Natural killer cell (primary cell): Measurements from ENCODE around the gene NRP1. TPM values are rescaled to one million over a fixed set of nuclear protein-coding genes. Genes with fewer than 3 reads are reported as not detected.
A peak's percentile ranks its signal among the peaks of the same experiment; 100 is the strongest.

Experiments
- ATAC-seq, 3 donors: fragments of 150-1000 bp in 2 of 3; fragments of 200-7000 bp in 1 of 3; cut with Tn5 transposase; 1 replicate in 1 of 3; 2 replicates in 2 of 3; pipeline ENCODE4 v1.10.0; 2021; ENCODE audit warnings: mild to moderate bottlenecking in 2 of 3, moderate library complexity in 2 of 3
- DNase-seq, 2 donors: peaks; one replicate each; pipeline versions ENCODE4 v3.0.0 to v3.0.0-alpha.2; 2013 to 2021; ENCODE audit warnings: mixed read lengths in 1 of 2
- H3K27ac ChIP-seq: one replicate; pipeline ENCODE4 v1.5.1; 2013; ENCODE audit warnings: mild to moderate bottlenecking, low read length
- H3K27me3 ChIP-seq: one replicate; pipeline ENCODE4 v1.6.1; 2013; ENCODE audit warnings: low read length; ENCODE audit not compliant: control insufficient read depth, insufficient read depth
- H3K36me3 ChIP-seq: one replicate; pipeline ENCODE4 v1.6.1; 2013; ENCODE audit warnings: low read length; ENCODE audit not compliant: control insufficient read depth, insufficient read depth
- H3K4me1 ChIP-seq: one replicate; pipeline ENCODE4 v1.6.1; 2013; ENCODE audit warnings: low read length; ENCODE audit not compliant: control insufficient read depth, insufficient read depth
- H3K4me3 ChIP-seq: one replicate; pipeline ENCODE4 v1.5.1; 2013; ENCODE audit warnings: low read length
- H3K9me3 ChIP-seq: one replicate; pipeline ENCODE4 v1.6.1; 2013; ENCODE audit warnings: low read length; ENCODE audit not compliant: control insufficient read depth, insufficient read depth
- H3K27ac Mint-ChIP-seq, 2 donors: one replicate each; pipeline ENCODE4 v1.8.0; 2022; ENCODE audit warnings: mild to moderate bottlenecking in 2 of 2, mixed read lengths in 2 of 2, moderate library complexity in 1 of 2
- H3K27me3 Mint-ChIP-seq, 2 donors: one replicate each; pipeline ENCODE4 v1.8.0; 2022; ENCODE audit warnings: low read depth in 2 of 2, mixed read lengths in 2 of 2
- H3K36me3 Mint-ChIP-seq: one replicate; pipeline ENCODE4 v1.8.0; 2022; ENCODE audit warnings: mixed read lengths
- H3K4me1 Mint-ChIP-seq, 2 donors: one replicate each; pipeline ENCODE4 v1.8.0; 2022; ENCODE audit warnings: mixed read lengths in 2 of 2
- H3K4me3 Mint-ChIP-seq: one replicate; pipeline ENCODE4 v1.8.0; 2022; ENCODE audit warnings: mild to moderate bottlenecking, moderate library complexity, mixed read lengths
- H3K9me3 Mint-ChIP-seq, 2 donors: one replicate each; pipeline ENCODE4 v1.8.0; 2022; ENCODE audit warnings: mixed read lengths in 2 of 2
- WGBS: methylation state at CpG from one replicate; pipeline ENCODE4 v1.1.7; 2013; ENCODE audit warnings: missing lambda C conversion rate; ENCODE audit not compliant: insufficient coverage; 5-methylcytosine and 5-hydroxymethylcytosine counted together
- intact Hi-C: fragments of 100-400 bp; cut with micrococcal nuclease; formaldehyde crosslinking; loops from one replicate; pipeline ENCODE4 v1.14.2; 2022
- total RNA-seq, 4 donors: library from RNA; stranded (reverse); fragments of 120-200 nt in 1 of 4; gene quantifications; one replicate each; pipeline versions ENCODE4 v1.2.3 to v1.2.4, GENCODE V29; 2013 to 2022
- TF ChIP-seq, protein P1 (sequence below): fragments of 200-600 bp; IDR thresholded peaks from one replicate; pipeline ENCODE4 v1.8.0; 2022; ENCODE audit warnings: antibody characterized with exemption

Gene NRP1
- total RNA-seq, 3 donors from 2014 or later (not counting 1 experiment from before 2014, with no cell fraction given): 0.16 to 1.5 TPM; not detected in 1

DNA sequence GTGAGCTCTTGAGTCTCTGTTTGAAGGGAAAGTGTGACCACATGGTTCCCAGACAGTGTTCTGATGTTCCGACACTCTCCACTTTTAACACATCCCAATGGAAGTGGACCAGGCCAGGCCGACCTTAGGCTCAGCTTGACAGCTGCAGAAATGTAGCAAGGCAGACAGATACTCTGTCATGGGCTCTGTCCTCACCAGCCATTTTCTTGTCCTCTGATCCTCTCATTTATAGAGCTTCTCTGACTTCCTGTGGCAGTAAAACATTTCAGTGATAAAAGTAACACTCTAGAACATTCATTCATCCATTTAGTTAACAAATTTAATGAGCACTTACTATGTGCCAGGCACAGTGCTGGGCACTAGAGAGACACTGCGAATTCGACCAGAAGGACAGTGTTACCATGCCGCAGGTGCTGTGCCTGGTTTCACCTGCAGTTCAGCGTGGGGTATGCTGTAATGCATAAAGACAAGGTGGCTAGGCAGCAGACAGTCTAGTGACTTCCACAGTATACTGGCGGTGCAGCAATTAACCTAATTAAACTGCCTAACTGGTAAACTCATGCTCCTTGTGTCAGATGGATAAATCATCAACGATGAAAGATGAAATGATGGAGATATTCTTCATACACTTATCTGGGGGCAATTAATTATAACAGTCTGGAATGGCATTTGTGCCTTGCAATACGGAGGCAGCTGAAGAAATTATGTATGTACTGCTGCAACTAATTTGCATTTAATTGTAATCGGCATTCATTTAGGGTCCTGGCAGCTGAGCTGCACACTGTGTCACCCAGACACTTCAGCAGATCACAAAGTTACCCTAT, 188.1 kb downstream of the NRP1 start:
- intact Hi-C loops: no loop called here
- TF ChIP-seq, protein P1, sequence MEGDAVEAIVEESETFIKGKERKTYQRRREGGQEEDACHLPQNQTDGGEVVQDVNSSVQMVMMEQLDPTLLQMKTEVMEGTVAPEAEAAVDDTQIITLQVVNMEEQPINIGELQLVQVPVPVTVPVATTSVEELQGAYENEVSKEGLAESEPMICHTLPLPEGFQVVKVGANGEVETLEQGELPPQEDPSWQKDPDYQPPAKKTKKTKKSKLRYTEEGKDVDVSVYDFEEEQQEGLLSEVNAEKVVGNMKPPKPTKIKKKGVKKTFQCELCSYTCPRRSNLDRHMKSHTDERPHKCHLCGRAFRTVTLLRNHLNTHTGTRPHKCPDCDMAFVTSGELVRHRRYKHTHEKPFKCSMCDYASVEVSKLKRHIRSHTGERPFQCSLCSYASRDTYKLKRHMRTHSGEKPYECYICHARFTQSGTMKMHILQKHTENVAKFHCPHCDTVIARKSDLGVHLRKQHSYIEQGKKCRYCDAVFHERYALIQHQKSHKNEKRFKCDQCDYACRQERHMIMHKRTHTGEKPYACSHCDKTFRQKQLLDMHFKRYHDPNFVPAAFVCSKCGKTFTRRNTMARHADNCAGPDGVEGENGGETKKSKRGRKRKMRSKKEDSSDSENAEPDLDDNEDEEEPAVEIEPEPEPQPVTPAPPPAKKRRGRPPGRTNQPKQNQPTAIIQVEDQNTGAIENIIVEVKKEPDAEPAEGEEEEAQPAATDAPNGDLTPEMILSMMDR: no peak
- peaks cover 37% of the 10 kb centered on the region for H3K4me1 ChIP-seq
- no peaks in the 10 kb centered on the region for H3K9me3 Mint-ChIP-seq
- H3K4me3 Mint-ChIP-seq: no peak overlapping the region
- H3K36me3 ChIP-seq: no peaks in the 10 kb centered on the region
- H3K9me3 ChIP-seq: no peaks in the 10 kb centered on the region
- DNase-seq (no peak), ATAC-seq (no peak)
- H3K4me3 ChIP-seq: no peak overlapping the region
- H3K27me3 Mint-ChIP-seq: peaks cover 0 to 2% of the 10 kb centered on the region in 2 donors
- H3K36me3 Mint-ChIP-seq: no peaks in the 10 kb centered on the region
- WGBS: 95% methylated on average over 9 of the region's 10 CpGs
- H3K27ac Mint-ChIP-seq: no peak overlapping the region
- no peak overlapping the region for H3K27ac ChIP-seq
- peaks cover 13 to 38% of the 10 kb centered on the region in 2 donors for H3K4me1 Mint-ChIP-seq
- no peaks in the 10 kb centered on the region for H3K27me3 ChIP-seq

DNA sequence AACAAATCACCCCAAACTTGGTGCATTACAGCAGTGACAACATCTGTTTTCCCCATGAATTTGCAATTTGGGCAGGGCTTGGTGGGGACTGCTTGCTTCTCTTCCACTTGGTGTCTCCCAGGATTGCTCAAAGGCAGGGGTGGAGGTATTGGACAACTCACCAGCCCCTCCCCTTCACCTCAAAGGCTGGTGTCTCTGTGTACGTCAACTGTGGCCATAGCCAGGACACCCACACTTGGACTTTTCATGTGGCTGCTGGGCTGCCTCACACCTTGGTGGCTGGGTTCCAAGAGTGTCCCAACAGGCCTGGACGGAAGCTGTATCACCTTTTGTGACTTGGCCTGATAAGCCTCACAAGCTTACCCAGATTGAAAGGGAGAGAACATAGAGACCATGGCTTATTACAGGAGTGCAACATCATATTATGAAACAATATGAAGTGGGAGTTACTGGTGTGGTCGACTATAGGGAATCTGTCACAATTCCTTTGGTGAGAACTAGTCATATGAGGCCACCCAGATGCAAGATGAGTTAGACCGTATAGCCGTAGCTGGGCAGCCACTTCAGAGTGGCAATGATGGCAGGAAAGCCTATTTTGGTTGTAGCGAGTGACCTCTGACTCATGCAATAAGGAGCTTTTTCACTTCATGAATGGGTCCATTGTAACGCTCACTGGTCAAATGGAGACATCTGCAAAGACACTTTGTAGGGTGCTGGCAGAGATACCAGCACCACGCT, 188.8 kb downstream of the NRP1 start:
- Mint-ChIP-seq H3K27me3 (peaks cover 0 to 2% of the 10 kb centered on the region in 2 donors), H3K9me3 (no peaks in the 10 kb centered on the region), H3K4me1 (peaks cover 14 to 32% of the 10 kb centered on the region in 2 donors), H3K4me3 (no peak overlapping the region), H3K27ac (no peak overlapping the region), H3K36me3 (no peaks in the 10 kb centered on the region)
- intact Hi-C loops: no loop called here
- H3K4me3 ChIP-seq: no peak overlapping the region
- no peaks in the 10 kb centered on the region for H3K36me3 ChIP-seq
- H3K4me1 ChIP-seq: peaks cover 36% of the 10 kb centered on the region
- ATAC-seq: peak in 2 of 3 donors; percentile 19 to 53
- no peaks in the 10 kb centered on the region for H3K27me3 ChIP-seq
- 87% methylated on average over 8 of the region's 8 CpGs for WGBS
- H3K9me3 ChIP-seq: no peaks in the 10 kb centered on the region
- TF ChIP-seq, protein P1: no peak
- no peak for DNase-seq
- H3K27ac ChIP-seq: no peak overlapping the region

DNA sequence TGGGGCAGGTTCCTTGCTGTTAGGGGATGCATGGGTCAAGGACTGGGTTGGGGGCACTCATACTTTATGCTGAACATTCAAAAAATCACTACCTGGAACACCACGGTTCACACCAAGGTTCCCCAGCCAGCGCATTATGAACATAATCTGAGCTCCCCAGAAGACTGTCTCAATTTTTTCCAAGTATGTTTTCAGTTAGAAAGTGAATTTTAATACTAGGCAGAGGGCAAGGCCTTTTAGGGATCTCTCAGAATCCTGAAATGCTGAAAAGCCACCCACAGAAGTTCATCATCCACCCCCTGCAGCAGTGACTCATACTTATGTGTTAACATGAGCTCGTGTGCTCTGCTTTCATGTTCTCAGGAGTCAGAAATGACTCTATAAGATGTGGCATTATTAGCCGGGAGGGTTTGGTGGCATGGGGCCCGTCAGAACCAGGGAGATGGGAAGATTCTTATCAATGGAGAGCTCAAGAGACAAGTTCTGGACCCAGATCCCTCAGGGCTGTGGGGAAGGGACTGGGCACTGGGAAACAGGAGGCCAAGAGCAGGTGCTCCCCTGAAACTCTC, 191.2 kb downstream of the NRP1 start:
- DNase-seq (peak in 1 of 2 donors; percentile 66), ATAC-seq (peak in 1 of 3 donors; percentile 36)
- no peaks in the 10 kb centered on the region for H3K27me3 Mint-ChIP-seq
- H3K9me3 Mint-ChIP-seq: no peaks in the 10 kb centered on the region
- 62% methylated on average over 5 of the region's 5 CpGs for WGBS
- H3K4me1 Mint-ChIP-seq: peaks cover 33 to 42% of the 10 kb centered on the region in 2 donors
- H3K27ac Mint-ChIP-seq: peak overlapping the region; percentile 36 to 83
- intact Hi-C loops: no loop called here
- H3K4me3 ChIP-seq: no peak overlapping the region
- H3K4me3 Mint-ChIP-seq: peak overlapping the region; percentile 57
- H3K4me1 ChIP-seq: peaks cover 57% of the 10 kb centered on the region
- H3K36me3 Mint-ChIP-seq: no peaks in the 10 kb centered on the region
- H3K36me3 ChIP-seq: no peaks in the 10 kb centered on the region
- H3K27me3 ChIP-seq: no peaks in the 10 kb centered on the region
- no peak overlapping the region for H3K27ac ChIP-seq
- TF ChIP-seq, protein P1: no peak
- no peaks in the 10 kb centered on the region for H3K9me3 ChIP-seq
